GM18870 (cell line): ENCODE results near the gene NRCAM.

Source experiments
- ATAC-seq: cut with Tn5 transposase; IDR thresholded peaks from one replicate; pipeline ENCODE4 v1.9.1; 2021; ENCODE audit warnings: moderate library complexity; ENCODE audit not compliant: unreplicated experiment

NRCAM gene

GRCh38 chr7:108104324-108104723 lies 351.9 kb downstream of the NRCAM start:
- no peak for ATAC-seq

DNA sequence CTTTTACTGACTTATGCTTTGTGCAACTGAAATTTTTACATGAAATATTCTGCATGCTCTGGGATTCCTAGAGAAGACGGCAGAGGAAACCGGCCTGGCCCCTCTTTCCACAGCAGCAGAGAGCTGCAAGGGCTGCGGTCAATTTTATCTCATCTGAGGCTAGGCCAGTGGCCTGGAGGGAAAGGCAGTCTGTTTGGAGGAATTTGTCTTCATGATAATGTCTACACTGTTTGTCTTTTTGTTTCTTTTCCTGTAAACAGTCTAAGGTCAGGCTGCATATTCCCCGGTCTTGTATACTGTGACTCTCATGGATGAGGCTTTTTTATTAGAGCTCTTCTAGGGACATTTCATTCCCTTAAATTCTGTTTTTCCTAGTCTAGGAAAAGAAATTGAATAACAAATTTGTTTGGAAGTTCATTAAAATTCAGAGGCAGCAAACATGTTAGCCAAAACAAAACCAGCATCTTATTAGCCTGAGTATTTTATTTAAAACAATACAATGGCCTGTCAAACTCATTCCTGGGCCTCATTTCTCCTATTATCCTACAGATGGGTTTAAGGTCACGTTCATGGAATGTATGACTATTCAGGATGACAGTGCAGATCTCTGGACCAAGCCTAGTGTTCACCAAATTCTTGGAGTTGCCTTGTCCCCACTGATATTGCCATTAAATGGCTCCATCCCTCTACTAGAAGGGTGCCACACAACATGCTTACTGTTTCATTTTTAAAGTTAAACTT lies 352.5 kb downstream of the NRCAM start:
- ATAC-seq: no peak

GRCh38 chr7:108102671-108103312 lies 353.4 kb downstream of the NRCAM start:
- no peak for ATAC-seq

DNA sequence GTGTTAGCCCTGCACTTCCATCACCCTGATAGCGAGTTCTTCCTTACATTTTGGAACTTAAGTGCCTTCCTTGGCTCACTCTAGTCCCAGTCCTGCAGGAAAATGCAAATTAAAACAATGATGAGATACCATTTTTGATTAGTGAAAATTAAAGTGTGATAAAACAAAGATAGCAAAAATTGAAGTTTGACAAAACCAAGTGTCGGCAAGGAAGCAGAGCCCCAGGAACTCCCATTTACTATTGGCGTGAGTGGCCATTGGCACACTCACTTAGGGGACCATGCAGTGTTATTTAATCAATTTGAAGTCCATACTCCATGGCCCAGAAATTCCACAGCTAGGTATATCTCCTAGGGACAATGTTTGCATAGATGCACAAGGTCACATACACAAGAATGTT lies 354.5 kb downstream of the NRCAM start:
- ATAC-seq: no peak

DNA sequence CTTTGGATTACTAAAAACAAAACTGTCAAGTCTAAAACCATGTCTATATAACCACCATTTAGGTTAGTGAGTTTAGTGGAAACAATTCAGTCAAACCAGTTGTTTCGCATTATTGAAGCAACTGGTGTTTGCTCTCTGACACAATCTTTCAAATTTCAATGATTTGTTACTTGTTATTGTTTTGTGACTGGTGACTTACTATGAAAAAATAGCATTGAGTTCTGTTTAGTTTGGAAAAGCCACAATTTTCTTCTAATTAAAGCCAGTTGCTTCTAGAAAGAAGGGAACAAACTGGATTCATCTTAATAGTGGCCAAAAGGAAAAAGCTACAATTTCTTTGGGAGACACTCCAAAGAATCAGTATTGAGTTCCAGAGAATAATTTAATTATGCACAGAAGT lies 356.5 kb downstream of the NRCAM start:
- ATAC-seq: no peak

- no peak for ATAC-seq
Observed at GRCh38 chr7:108097703-108098102, 358.5 kb downstream of the NRCAM start.
